ENCODE data around the gene ELF1. TPM values are rescaled to one million over a fixed set of nuclear protein-coding genes. Genes with fewer than 3 reads are reported as not detected.

ELF1 gene
- total and polyA plus RNA-seq, 12 donors: 9.9 to 60.5 (median 38.2) TPM

GRCh38 chr13:41061914-41062837, 43.1 kb upstream of the ELF1 start:
- TF ChIP-seq, protein P1, sequence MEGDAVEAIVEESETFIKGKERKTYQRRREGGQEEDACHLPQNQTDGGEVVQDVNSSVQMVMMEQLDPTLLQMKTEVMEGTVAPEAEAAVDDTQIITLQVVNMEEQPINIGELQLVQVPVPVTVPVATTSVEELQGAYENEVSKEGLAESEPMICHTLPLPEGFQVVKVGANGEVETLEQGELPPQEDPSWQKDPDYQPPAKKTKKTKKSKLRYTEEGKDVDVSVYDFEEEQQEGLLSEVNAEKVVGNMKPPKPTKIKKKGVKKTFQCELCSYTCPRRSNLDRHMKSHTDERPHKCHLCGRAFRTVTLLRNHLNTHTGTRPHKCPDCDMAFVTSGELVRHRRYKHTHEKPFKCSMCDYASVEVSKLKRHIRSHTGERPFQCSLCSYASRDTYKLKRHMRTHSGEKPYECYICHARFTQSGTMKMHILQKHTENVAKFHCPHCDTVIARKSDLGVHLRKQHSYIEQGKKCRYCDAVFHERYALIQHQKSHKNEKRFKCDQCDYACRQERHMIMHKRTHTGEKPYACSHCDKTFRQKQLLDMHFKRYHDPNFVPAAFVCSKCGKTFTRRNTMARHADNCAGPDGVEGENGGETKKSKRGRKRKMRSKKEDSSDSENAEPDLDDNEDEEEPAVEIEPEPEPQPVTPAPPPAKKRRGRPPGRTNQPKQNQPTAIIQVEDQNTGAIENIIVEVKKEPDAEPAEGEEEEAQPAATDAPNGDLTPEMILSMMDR (IDR thresholded peaks at IDR 0.05): no peak
- no peak for DNase-seq

GRCh38 chr13:41061075-41061913, 42.2 kb upstream of the ELF1 start, which contains the start of gene WBP4:
Gene WBP4, plus strand, starts transcription at chr13:41061509. Its CDS starts 165 bp downstream, at chr13:41061674.
- DNase-seq (peak; percentile 94 to 97), ATAC-seq (peak; percentile 82 to 93 (median 88))
- 0% methylated on average over 71 of the region's 71 CpGs for WGBS, 2 donors
- Histone ChIP-seq H3K36me3 (peaks cover 0 to 33% (median 8%) of the 10 kb centered on the region in 9 donors), H3K27ac (peak within 1 kb of the TSS; percentile 87 to 98 (median 98)), H3K4me1 (peaks cover 0 to 77% (median 72%) of the 10 kb centered on the region in 9 donors), H3K27me3 (no peaks in the 10 kb centered on the region), H3K9me3 (no peaks in the 10 kb centered on the region), H3K4me3 (peak within 1 kb of the TSS; percentile 42 to 94 (median 81))
- intact Hi-C loops (cut with DNase I): loop anchor here in 6 of 10 donors (1.0 to 10.0 kb wide), 12 partner anchors 71 to 289 kb away; partner anchors contain the start of genes KBTBD6 (in 2 of the 6), KBTBD7 (in 1 of the 6), MRPS31 (in 1 of the 6) and NAA16 (in 1 of the 6)
- TF ChIP-seq, protein P1 (IDR thresholded peaks at IDR 0.05): peak in 4 of 9 donors; percentile 24 to 46 (median 36)

More at GRCh38 chr13:41061914-41062837, 43.1 kb upstream of the ELF1 start:
- Histone ChIP-seq H3K4me1 (peaks cover 0 to 69% (median 63%) of the 10 kb centered on the region in 9 donors), H3K9me3 (no peaks in the 10 kb centered on the region), H3K4me3 (peak overlapping the region; percentile 42 to 94 (median 81)), H3K36me3 (peaks cover 0 to 42% (median 15%) of the 10 kb centered on the region in 9 donors), H3K27me3 (no peaks in the 10 kb centered on the region), H3K27ac (peak overlapping the region; percentile 87 to 98 (median 98))
- peak; percentile 34 to 68 (median 59) for ATAC-seq
- intact Hi-C loops (cut with DNase I): loop anchor here in 6 of 10 donors (1.0 to 10.0 kb wide), 12 partner anchors 70 to 290 kb away; partner anchors contain the start of genes KBTBD6 (in 2 of the 6), KBTBD7 (in 1 of the 6), MRPS31 (in 1 of the 6) and NAA16 (in 1 of the 6)
- WGBS, 2 donors: 3 to 4% methylated on average over 24 of the region's 24 CpGs

- Histone ChIP-seq H3K9me3 (no peaks in the 10 kb centered on the region), H3K27me3 (no peaks in the 10 kb centered on the region), H3K36me3 (peaks cover 0 to 27% (median 2%) of the 10 kb centered on the region in 9 donors), H3K27ac (peak overlapping the region; percentile 87 to 98 (median 98)), H3K4me1 (peaks cover 0 to 77% (median 73%) of the 10 kb centered on the region in 9 donors), H3K4me3 (peak overlapping the region; percentile 42 to 94 (median 81))
- WGBS, 2 donors: 0% methylated on average over 26 to 35 of the region's 35 CpGs
- DNase-seq: peak; percentile 82 to 85
- TF ChIP-seq, protein P1 (IDR thresholded peaks at IDR 0.05): no peak
- peak; percentile 48 to 67 (median 54) for ATAC-seq
- intact Hi-C loops (cut with DNase I): loop anchor here in 6 of 10 donors (1.0 to 10.0 kb wide), 12 partner anchors 72 to 288 kb away; partner anchors contain the start of genes KBTBD6 (in 2 of the 6), KBTBD7 (in 1 of the 6), MRPS31 (in 1 of the 6) and NAA16 (in 1 of the 6)
Observed at GRCh38 chr13:41060724-41061074, 41.6 kb upstream of the ELF1 start.
